Measurements from ENCODE around the gene QPRT.
"Not testable (repeated sequence)": the region's sequence is repeated elsewhere in the genome, so short reads cannot be mapped to it uniquely, and the experiment has no call there.

The QPRT gene

DNA sequence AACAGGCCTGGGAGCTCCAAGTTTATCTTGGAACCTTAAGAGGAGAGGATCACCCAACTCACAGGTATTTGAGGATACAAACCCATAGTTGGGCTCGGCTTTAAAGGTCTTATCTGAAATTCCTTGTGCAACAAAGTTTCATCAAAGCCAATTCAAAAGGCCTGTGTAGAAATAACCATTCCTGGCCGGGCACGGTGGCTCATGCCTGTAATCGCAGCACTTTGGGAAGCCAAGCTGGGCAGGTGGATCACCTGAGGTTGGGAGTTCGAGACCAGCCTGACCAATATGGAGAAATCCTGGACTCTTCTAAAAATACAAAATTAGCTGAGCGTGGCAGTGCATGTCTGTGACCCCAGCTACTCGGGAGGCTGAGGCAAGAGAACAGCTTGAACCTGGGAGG, 38.1 kb downstream of the QPRT start:
- H3K4me3 ChIP-seq (ENCODE audit: low read length): no peak overlapping the region
- TF ChIP-seq, protein P1, sequence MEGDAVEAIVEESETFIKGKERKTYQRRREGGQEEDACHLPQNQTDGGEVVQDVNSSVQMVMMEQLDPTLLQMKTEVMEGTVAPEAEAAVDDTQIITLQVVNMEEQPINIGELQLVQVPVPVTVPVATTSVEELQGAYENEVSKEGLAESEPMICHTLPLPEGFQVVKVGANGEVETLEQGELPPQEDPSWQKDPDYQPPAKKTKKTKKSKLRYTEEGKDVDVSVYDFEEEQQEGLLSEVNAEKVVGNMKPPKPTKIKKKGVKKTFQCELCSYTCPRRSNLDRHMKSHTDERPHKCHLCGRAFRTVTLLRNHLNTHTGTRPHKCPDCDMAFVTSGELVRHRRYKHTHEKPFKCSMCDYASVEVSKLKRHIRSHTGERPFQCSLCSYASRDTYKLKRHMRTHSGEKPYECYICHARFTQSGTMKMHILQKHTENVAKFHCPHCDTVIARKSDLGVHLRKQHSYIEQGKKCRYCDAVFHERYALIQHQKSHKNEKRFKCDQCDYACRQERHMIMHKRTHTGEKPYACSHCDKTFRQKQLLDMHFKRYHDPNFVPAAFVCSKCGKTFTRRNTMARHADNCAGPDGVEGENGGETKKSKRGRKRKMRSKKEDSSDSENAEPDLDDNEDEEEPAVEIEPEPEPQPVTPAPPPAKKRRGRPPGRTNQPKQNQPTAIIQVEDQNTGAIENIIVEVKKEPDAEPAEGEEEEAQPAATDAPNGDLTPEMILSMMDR (IDR thresholded peaks at IDR 0.05; ENCODE audit: low read depth, low read length): no peak
- TF ChIP-seq EZH2phosphoT487 (IDR thresholded peaks at IDR 0.05; ENCODE audit: low read depth): no peak
- H3K9me3 ChIP-seq (ENCODE audit: insufficient read depth, low read length): no peaks in the 10 kb centered on the region
- no peaks in the 10 kb centered on the region for H4K20me1 ChIP-seq (ENCODE audit: insufficient read depth, low read length)
- H3K27me3 ChIP-seq (ENCODE audit: low read depth, low read length): no peaks in the 10 kb centered on the region
- H3K36me3 ChIP-seq (replicated peaks; ENCODE audit: low read depth, low read length): no peaks in the 10 kb centered on the region
- H3K4me1 ChIP-seq (ENCODE audit: low read length): peaks cover 12% of the 10 kb centered on the region
- no peak overlapping the region for H3K27ac ChIP-seq (ENCODE audit: low read length)
- H2AFZ ChIP-seq (ENCODE audit: low read depth, low read length): no peak overlapping the region
- H3K79me2 ChIP-seq (ENCODE audit: low read length): no peaks in the 10 kb centered on the region
- no peak overlapping the region for H3K9ac ChIP-seq (ENCODE audit: low read length)
- H3K4me2 ChIP-seq (ENCODE audit: low read length): no peak overlapping the region

DNA sequence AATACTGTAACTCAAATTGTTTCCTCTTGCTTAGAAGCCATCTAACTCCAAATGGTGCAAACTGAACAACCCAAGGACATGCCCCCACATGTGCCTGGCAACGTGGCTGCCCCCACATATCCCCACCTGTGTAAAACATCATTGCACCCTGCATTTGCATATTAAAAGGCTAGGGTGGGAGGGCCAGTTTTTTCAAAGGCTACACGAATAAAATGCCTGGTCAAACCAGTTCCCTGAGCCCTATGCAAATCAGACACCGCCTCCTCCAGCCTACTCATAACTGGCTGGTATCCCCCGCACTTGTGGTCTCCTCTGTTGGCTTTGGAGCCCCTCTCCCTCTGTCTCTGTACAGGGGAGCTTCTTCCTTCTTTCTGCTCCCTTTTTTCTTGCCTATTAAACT, 40.1 kb downstream of the QPRT start:
- Histone ChIP-seq H3K9me3 (ENCODE audit: insufficient read depth, low read length) (no peaks in the 10 kb centered on the region), H3K27ac (ENCODE audit: low read length) (no peak overlapping the region), H3K79me2 (ENCODE audit: low read length) (no peaks in the 10 kb centered on the region), H3K4me3 (ENCODE audit: low read length) (no peak overlapping the region), H3K27me3 (ENCODE audit: low read depth, low read length) (no peaks in the 10 kb centered on the region), H3K4me2 (ENCODE audit: low read length) (no peak overlapping the region), H3K4me1 (ENCODE audit: low read length) (peaks cover 10% of the 10 kb centered on the region), H3K36me3 (replicated peaks; ENCODE audit: low read depth, low read length) (no peaks in the 10 kb centered on the region), H4K20me1 (ENCODE audit: insufficient read depth, low read length) (no peaks in the 10 kb centered on the region), H2AFZ (ENCODE audit: low read depth, low read length) (no peak overlapping the region), H3K9ac (ENCODE audit: low read length) (no peak overlapping the region)
- TF ChIP-seq, protein P1 (IDR thresholded peaks at IDR 0.05; ENCODE audit: low read depth, low read length): no peak
- no peak for TF ChIP-seq EZH2phosphoT487 (IDR thresholded peaks at IDR 0.05; ENCODE audit: low read depth)

GRCh38 chr16:29720703-29721102, 41.7 kb downstream of the QPRT start:
- Histone ChIP-seq H3K9ac (ENCODE audit: low read length) (no peak overlapping the region), H2AFZ (ENCODE audit: low read depth, low read length) (no peak overlapping the region), H3K4me1 (ENCODE audit: low read length) (peaks cover 2% of the 10 kb centered on the region; the same call in 1 of the 2 replicates), H3K4me2 (ENCODE audit: low read length) (no peak overlapping the region), H3K27me3 (ENCODE audit: low read depth, low read length) (no peaks in the 10 kb centered on the region), H3K36me3 (replicated peaks; ENCODE audit: low read depth, low read length) (no peaks in the 10 kb centered on the region), H4K20me1 (ENCODE audit: insufficient read depth, low read length) (no peaks in the 10 kb centered on the region), H3K79me2 (ENCODE audit: low read length) (no peaks in the 10 kb centered on the region), H3K9me3 (ENCODE audit: insufficient read depth, low read length) (no peaks in the 10 kb centered on the region), H3K4me3 (ENCODE audit: low read length) (no peak overlapping the region), H3K27ac (ENCODE audit: low read length) (no peak overlapping the region)
- TF ChIP-seq EZH2phosphoT487 (IDR thresholded peaks at IDR 0.05; ENCODE audit: low read depth): no peak
- TF ChIP-seq, protein P1 (IDR thresholded peaks at IDR 0.05; ENCODE audit: low read depth, low read length): no peak

- H3K4me2 ChIP-seq (ENCODE audit: low read length): peak overlapping the region; percentile 41
- H3K27me3 ChIP-seq (ENCODE audit: low read depth, low read length); H4K20me1 ChIP-seq (ENCODE audit: insufficient read depth, low read length); H3K9me3 ChIP-seq (ENCODE audit: insufficient read depth, low read length); H3K9ac ChIP-seq (ENCODE audit: low read length); H3K79me2 ChIP-seq (ENCODE audit: low read length); H3K36me3 ChIP-seq (replicated peaks; ENCODE audit: low read depth, low read length); H2AFZ ChIP-seq (ENCODE audit: low read depth, low read length); H3K4me1 ChIP-seq (ENCODE audit: low read length); H3K27ac ChIP-seq (ENCODE audit: low read length); H3K4me3 ChIP-seq (ENCODE audit: low read length): not testable (repeated sequence)
- TF ChIP-seq, protein P1 (IDR thresholded peaks at IDR 0.05; ENCODE audit: low read depth, low read length): peak; percentile 52
Observed at GRCh38 chr16:29721167-29721879, 42.3 kb downstream of the QPRT start.
